ENCODE data around the gene MYLK4.

The MYLK4 gene

GRCh38 chr6:2750832-2751231, at the start of gene MYLK4:
MYLK4 (minus strand) TSS chr6:2750922; CDS start chr6:2749294, 1,628 bp downstream.
- no peak for DNase-seq

- DNase-seq: peak in 1 of 2 experiments; percentile 12
Observed at GRCh38 chr6:2799936-2800527, 49.3 kb upstream of the MYLK4 start.

- no peak for DNase-seq
Observed at GRCh38 chr6:2798586-2799134, 47.9 kb upstream of the MYLK4 start.

GRCh38 chr6:2797564-2798031, 46.9 kb upstream of the MYLK4 start:
- peak in 1 of 2 experiments; percentile 57 for DNase-seq

GRCh38 chr6:2796861-2797260, 46.1 kb upstream of the MYLK4 start:
- DNase-seq: peak; percentile 76 to 81

GRCh38 chr6:2795956-2796355, 45.2 kb upstream of the MYLK4 start:
- DNase-seq: peak; percentile 96 to 98

- DNase-seq: no peak
Observed at GRCh38 chr6:2795162-2795561, 44.4 kb upstream of the MYLK4 start.

GRCh38 chr6:2794171-2794730, 43.5 kb upstream of the MYLK4 start:
- no peak for DNase-seq

GRCh38 chr6:2793534-2794151, 42.9 kb upstream of the MYLK4 start:
- DNase-seq: peak; percentile 99 to 100

GRCh38 chr6:2792330-2793110, 41.8 kb upstream of the MYLK4 start:
- DNase-seq: no peak

- no peak for DNase-seq
Observed at GRCh38 chr6:2791450-2791974, 40.8 kb upstream of the MYLK4 start.

GRCh38 chr6:2790588-2791449, 40.1 kb upstream of the MYLK4 start:
- peak; percentile 93 to 94 for DNase-seq

GRCh38 chr6:2786269-2786668, 35.5 kb upstream of the MYLK4 start:
- no peak for DNase-seq

GRCh38 chr6:2784930-2785329, 34.2 kb upstream of the MYLK4 start:
- no peak for DNase-seq

- no peak for DNase-seq
Observed at GRCh38 chr6:2784061-2784460, 33.3 kb upstream of the MYLK4 start.

- no peak for DNase-seq
Observed at GRCh38 chr6:2783188-2783963, 32.7 kb upstream of the MYLK4 start.

- no peak for DNase-seq
Observed at GRCh38 chr6:2782825-2783187, 32.1 kb upstream of the MYLK4 start.

GRCh38 chr6:2782356-2782708, 31.6 kb upstream of the MYLK4 start:
- DNase-seq: no peak

- no peak for DNase-seq
Observed at GRCh38 chr6:2781685-2782355, 31.1 kb upstream of the MYLK4 start.

GRCh38 chr6:2780102-2780737, 29.5 kb upstream of the MYLK4 start:
- no peak for DNase-seq
